Measurements from ENCODE around the gene C19orf12. TPM values are rescaled to one million over a fixed set of nuclear protein-coding genes. Genes with fewer than 3 reads are reported as not detected.

The C19orf12 gene
- polyA plus RNA-seq, 1 donor from 2014 or later = 83.8 TPM

GRCh38 chr19:29683009-29683408 lies 32.1 kb downstream of the C19orf12 start:
- Histone ChIP-seq H3K9me2 (ENCODE audit: insufficient read depth, low read length) (no peaks in the 10 kb centered on the region), H3F3A (ENCODE audit: insufficient read depth, low read length, poor library complexity, severe bottlenecking) (no peaks in the 10 kb centered on the region), H3K36me3 (ENCODE audit: insufficient read depth, low read length) (no peaks in the 10 kb centered on the region), H2AFZ (ENCODE audit: low read depth, low read length) (no peak overlapping the region), H3K27me3 (ENCODE audit: insufficient read depth, low read depth, low read length) (no peaks in the 10 kb centered on the region), H3K4me3 (ENCODE audit: low read length) (no peak overlapping the region), H3K27ac (ENCODE audit: low read length) (no peak overlapping the region), H4K20me1 (ENCODE audit: insufficient read depth) (no peaks in the 10 kb centered on the region), H3K9ac (ENCODE audit: low read length) (no peak overlapping the region), H3K4me2 (ENCODE audit: low read length) (no peak overlapping the region), H3K79me2 (replicated peaks; ENCODE audit: insufficient read depth, low read length) (no peaks in the 10 kb centered on the region), H3K9me3 (ENCODE audit: low read length) (no peaks in the 10 kb centered on the region)
- TF ChIP-seq TAF1 (IDR thresholded peaks at IDR 0.05; ENCODE audit: low read depth) (no peak), CTCF (IDR thresholded peaks at IDR 0.05; ENCODE audit: poor library complexity, severe bottlenecking) (no peak), SMC3 (conservative IDR thresholded peaks at IDR 0.05; ENCODE audit: poor library complexity) (no peak), RAD21 (conservative IDR thresholded peaks at IDR 0.05) (no peak), EP300 (conservative IDR thresholded peaks at IDR 0.05; ENCODE audit: poor library complexity, severe bottlenecking) (no peak), EZH2 (IDR thresholded peaks at IDR 0.05; ENCODE audit: borderline replicate concordance, insufficient read depth, low read length, poor library complexity, severe bottlenecking) (no peak), POLR2AphosphoS5 (IDR thresholded peaks at IDR 0.05) (no peak)

- no peaks in the 10 kb centered on the region for H3K27me3 ChIP-seq (ENCODE audit: insufficient read depth, low read depth, low read length)
- H2AFZ ChIP-seq (ENCODE audit: low read depth, low read length) = no peak overlapping the region
- TF ChIP-seq EZH2 (IDR thresholded peaks at IDR 0.05; ENCODE audit: borderline replicate concordance, insufficient read depth, low read length, poor library complexity, severe bottlenecking) (no peak), POLR2AphosphoS5 (IDR thresholded peaks at IDR 0.05) (no peak), REST (IDR thresholded peaks at IDR 0.05; ENCODE audit: borderline replicate concordance) (no peak), CTCF (IDR thresholded peaks at IDR 0.05; ENCODE audit: poor library complexity, severe bottlenecking) (no peak)
- H4K20me1 ChIP-seq (ENCODE audit: insufficient read depth) = no peaks in the 10 kb centered on the region
- H3K4me2 ChIP-seq (ENCODE audit: low read length) = no peak overlapping the region
- no peaks in the 10 kb centered on the region for H3K79me2 ChIP-seq (replicated peaks; ENCODE audit: insufficient read depth, low read length)
- no peak overlapping the region for H3K27ac ChIP-seq (ENCODE audit: low read length)
- no peaks in the 10 kb centered on the region for H3K9me3 ChIP-seq (ENCODE audit: low read length)
- no peak overlapping the region for H3K9ac ChIP-seq (ENCODE audit: low read length)
- H3K36me3 ChIP-seq (ENCODE audit: insufficient read depth, low read length) = no peaks in the 10 kb centered on the region
- H3F3A ChIP-seq (ENCODE audit: insufficient read depth, low read length, poor library complexity, severe bottlenecking) = no peaks in the 10 kb centered on the region
- no peak overlapping the region for H3K4me3 ChIP-seq (ENCODE audit: low read length)
- no peaks in the 10 kb centered on the region for H3K9me2 ChIP-seq (ENCODE audit: insufficient read depth, low read length)
Observed at GRCh38 chr19:29682236-29682895, 32.7 kb downstream of the C19orf12 start.

Measured in neural cell (in vitro differentiated cells).